DOHH2 (cell line): ENCODE measurements around the gene CEBPG.

Experiments used
- H3F3A ChIP-seq: fragments of 200-600 bp; sonication (generic), shearing (Covaris generic); 2 replicates; pipeline ENCODE4 v1.6.0; 2016; ENCODE audit warnings: antibody characterized with exemption, mild to moderate bottlenecking; ENCODE audit not compliant: control insufficient read depth, insufficient read depth
- H3K27ac ChIP-seq: fragments of 200-600 bp; sonication (generic); 2 replicates; pipeline ENCODE4 v1.5.1; 2014; ENCODE audit warnings: low read depth, mild to moderate bottlenecking, low read length, moderate library complexity
- H3K27me3 ChIP-seq: fragments of 200-600 bp; sonication (generic); 2 replicates; pipeline ENCODE4 v1.6.1; 2014; ENCODE audit warnings: mild to moderate bottlenecking, low read length, mixed read lengths; ENCODE audit not compliant: control insufficient read depth
- H3K36me3 ChIP-seq: fragments of 200-600 bp; sonication (generic); 2 replicates; pipeline ENCODE4 v1.6.1; 2014; ENCODE audit warnings: mild to moderate bottlenecking, low read length, moderate library complexity, mixed read lengths; ENCODE audit not compliant: control insufficient read depth
- H3K4me1 ChIP-seq: fragments of 200-600 bp; sonication (generic); 2 replicates; pipeline ENCODE4 v1.6.1; 2014; ENCODE audit warnings: mild to moderate bottlenecking, low read length, mixed read lengths; ENCODE audit not compliant: control insufficient read depth
- H3K4me2 ChIP-seq: fragments of 200-600 bp; sonication (generic); 2 replicates; pipeline ENCODE4 v1.6.0; 2014; ENCODE audit warnings: mild to moderate bottlenecking, low read length, moderate library complexity
- H3K4me3 ChIP-seq: fragments of 200-600 bp; sonication (generic); 2 replicates; pipeline ENCODE4 v1.5.1; 2014; ENCODE audit warnings: mild to moderate bottlenecking, low read length, mixed read lengths
- H3K79me2 ChIP-seq: fragments of 200-600 bp; sonication (generic); 2 replicates; pipeline ENCODE4 v1.6.1; 2014; ENCODE audit warnings: mild to moderate bottlenecking, low read length, mixed read lengths; ENCODE audit not compliant: control insufficient read depth
- H3K9me2 ChIP-seq: fragments of 200-600 bp; sonication (generic); replicated peaks from 2 replicates; pipeline ENCODE4 v1.6.1; 2014; ENCODE audit warnings: mild to moderate bottlenecking, low read length, mixed read lengths; ENCODE audit not compliant: control insufficient read depth
- H3K9me3 ChIP-seq: fragments of 200-600 bp; sonication (generic); 2 replicates; pipeline ENCODE4 v1.6.1; 2014; ENCODE audit warnings: antibody characterized with exemption, low read length, mixed read lengths; ENCODE audit not compliant: control insufficient read depth, insufficient read depth
- H4K20me1 ChIP-seq: fragments of 200-600 bp; sonication (generic); 2 replicates; pipeline ENCODE4 v1.6.0; 2014; ENCODE audit warnings: low read depth, mild to moderate bottlenecking, antibody characterized with exemption, low read length, moderate library complexity; ENCODE audit not compliant: control insufficient read depth, insufficient read depth
- CTCF ChIP-seq: fragments of 200-600 bp; sonication (generic); IDR thresholded peaks from one replicate; pipeline ENCODE4 v1.5.1; 2014; ENCODE audit warnings: antibody characterized with exemption, mild to moderate bottlenecking, low read depth, low read length; ENCODE audit not compliant: poor library complexity, severe bottlenecking
- EZH2phosphoT487 ChIP-seq: fragments of 200-600 bp; sonication (generic); IDR thresholded peaks from 2 replicates; pipeline ENCODE4 v1.6.1; 2017; ENCODE audit warnings: borderline replicate concordance, mild to moderate bottlenecking, antibody characterized with exemption, low read length, moderate library complexity, mixed read lengths

CEBPG gene

DNA sequence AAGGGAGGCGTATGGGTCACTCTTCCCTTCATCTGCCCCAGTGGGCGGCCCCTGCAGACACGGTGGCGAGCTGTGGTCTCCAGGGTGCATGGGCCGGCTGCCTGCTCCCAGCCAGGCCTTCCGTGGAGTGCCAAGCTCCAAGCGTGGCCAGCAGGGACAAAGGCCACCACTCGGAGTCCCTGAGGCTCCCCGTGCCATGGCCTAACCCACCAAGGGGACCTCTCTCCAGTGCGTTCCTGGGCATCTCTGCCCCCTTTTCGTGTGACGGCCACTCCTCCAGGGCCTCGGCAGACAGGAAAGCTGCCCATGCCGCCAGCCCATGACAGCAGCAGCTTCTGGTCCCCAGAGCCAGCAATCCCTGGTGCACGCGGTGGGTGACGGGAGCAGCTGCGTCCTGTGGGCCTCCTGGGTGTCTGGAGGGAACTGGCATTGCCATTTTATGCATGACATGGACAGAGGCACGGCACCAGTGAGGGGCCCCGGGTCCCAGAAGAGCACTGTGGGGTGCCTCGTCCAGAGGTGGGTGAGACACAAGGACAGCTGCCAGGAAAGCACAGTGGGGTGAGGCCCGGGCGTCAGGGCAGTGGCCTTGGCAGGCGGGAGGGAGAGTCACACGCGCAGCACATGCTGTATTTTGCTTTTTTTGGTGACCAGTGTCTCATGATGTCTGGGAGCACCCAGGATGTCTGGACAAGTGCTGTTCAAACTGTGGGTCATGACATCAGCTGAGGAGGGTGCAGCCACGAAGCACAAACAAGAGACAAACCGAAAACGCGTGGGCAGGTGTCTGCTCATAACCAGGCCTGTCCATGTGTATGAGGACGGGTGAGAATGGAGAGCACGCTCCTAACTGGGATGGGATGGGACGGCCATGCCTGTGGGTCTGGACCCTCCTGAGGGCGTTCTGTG is 32.3 kb downstream of the CEBPG start:
- H3K4me1 ChIP-seq: no peaks in the 10 kb centered on the region
- H3F3A ChIP-seq: no peaks in the 10 kb centered on the region

GRCh38 chr19:33406521-33407139 is 33.1 kb downstream of the CEBPG start:
- H3K9me3 ChIP-seq: no peaks in the 10 kb centered on the region
- H3K27ac ChIP-seq: no peak overlapping the region
- no peaks in the 10 kb centered on the region for H3K9me2 ChIP-seq
- TF ChIP-seq CTCF (peak; percentile 91), EZH2phosphoT487 (no peak)
- H3K4me3 ChIP-seq: no peak overlapping the region
- H3K4me1 ChIP-seq: no peaks in the 10 kb centered on the region
- H3K79me2 ChIP-seq: no peaks in the 10 kb centered on the region
- no peaks in the 10 kb centered on the region for H4K20me1 ChIP-seq
- no peaks in the 10 kb centered on the region for H3K27me3 ChIP-seq
- no peaks in the 10 kb centered on the region for H3K36me3 ChIP-seq
- no peak overlapping the region for H3K4me2 ChIP-seq
- no peaks in the 10 kb centered on the region for H3F3A ChIP-seq

More for the DNA sequence above, 32.3 kb downstream of the CEBPG start:
- Histone ChIP-seq H3K79me2 (no peaks in the 10 kb centered on the region), H3K9me3 (no peaks in the 10 kb centered on the region), H3K9me2 (no peaks in the 10 kb centered on the region), H3K4me3 (no peak overlapping the region), H4K20me1 (no peaks in the 10 kb centered on the region), H3K36me3 (no peaks in the 10 kb centered on the region), H3K27me3 (no peaks in the 10 kb centered on the region), H3K4me2 (no peak overlapping the region), H3K27ac (no peak overlapping the region)
- TF ChIP-seq EZH2phosphoT487 (no peak), CTCF (no peak)

GRCh38 chr19:33407140-33407551 is 33.6 kb downstream of the CEBPG start:
- Histone ChIP-seq H3K4me3 (no peak overlapping the region), H3K4me2 (no peak overlapping the region), H3K79me2 (no peaks in the 10 kb centered on the region), H3K27me3 (no peaks in the 10 kb centered on the region), H3K27ac (no peak overlapping the region), H3K9me3 (no peaks in the 10 kb centered on the region), H3F3A (no peaks in the 10 kb centered on the region), H3K36me3 (no peaks in the 10 kb centered on the region), H3K4me1 (no peaks in the 10 kb centered on the region), H3K9me2 (no peaks in the 10 kb centered on the region), H4K20me1 (no peaks in the 10 kb centered on the region)
- TF ChIP-seq CTCF (peak; percentile 33), EZH2phosphoT487 (no peak)
